ENCODE data around the gene GPR137.

GRCh38 chr11:64241491-64242374, 43.9 kb upstream of the GPR137 start:
- TF ChIP-seq, protein P1, sequence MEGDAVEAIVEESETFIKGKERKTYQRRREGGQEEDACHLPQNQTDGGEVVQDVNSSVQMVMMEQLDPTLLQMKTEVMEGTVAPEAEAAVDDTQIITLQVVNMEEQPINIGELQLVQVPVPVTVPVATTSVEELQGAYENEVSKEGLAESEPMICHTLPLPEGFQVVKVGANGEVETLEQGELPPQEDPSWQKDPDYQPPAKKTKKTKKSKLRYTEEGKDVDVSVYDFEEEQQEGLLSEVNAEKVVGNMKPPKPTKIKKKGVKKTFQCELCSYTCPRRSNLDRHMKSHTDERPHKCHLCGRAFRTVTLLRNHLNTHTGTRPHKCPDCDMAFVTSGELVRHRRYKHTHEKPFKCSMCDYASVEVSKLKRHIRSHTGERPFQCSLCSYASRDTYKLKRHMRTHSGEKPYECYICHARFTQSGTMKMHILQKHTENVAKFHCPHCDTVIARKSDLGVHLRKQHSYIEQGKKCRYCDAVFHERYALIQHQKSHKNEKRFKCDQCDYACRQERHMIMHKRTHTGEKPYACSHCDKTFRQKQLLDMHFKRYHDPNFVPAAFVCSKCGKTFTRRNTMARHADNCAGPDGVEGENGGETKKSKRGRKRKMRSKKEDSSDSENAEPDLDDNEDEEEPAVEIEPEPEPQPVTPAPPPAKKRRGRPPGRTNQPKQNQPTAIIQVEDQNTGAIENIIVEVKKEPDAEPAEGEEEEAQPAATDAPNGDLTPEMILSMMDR (conservative IDR thresholded peaks at IDR 0.05; ENCODE audit: low read depth in 2 of 2) = no peak
- TF ChIP-seq POLR2AphosphoS5 (IDR thresholded peaks at IDR 0.05; ENCODE audit: low read depth) (peak; percentile 67; the same call in 1 of the 2 replicates), EZH2phosphoT487 (IDR thresholded peaks at IDR 0.05; ENCODE audit: unreplicated experiment) (no peak), EZH2 (IDR thresholded peaks at IDR 0.05; ENCODE audit: low read depth, unreplicated experiment) (no peak), JUNB (IDR thresholded peaks at IDR 0.05; ENCODE audit: unreplicated experiment) (no peak), CREB1 (CRISPR knock-in tag; IDR thresholded peaks at IDR 0.05; ENCODE audit: low read depth) (no peak), REST (IDR thresholded peaks at IDR 0.05; ENCODE audit: unreplicated experiment) (no peak), NANOG (IDR thresholded peaks at IDR 0.05; ENCODE audit: borderline replicate concordance) (no peak), ETS1 (IDR thresholded peaks at IDR 0.05) (0 out of 2 replicates have a peak, but pooled peaks have one; percentile 10), ZNF331 (CRISPR knock-in tag; IDR thresholded peaks at IDR 0.05; ENCODE audit: low read depth) (no peak)
- TF ChIP-seq, protein P2, sequence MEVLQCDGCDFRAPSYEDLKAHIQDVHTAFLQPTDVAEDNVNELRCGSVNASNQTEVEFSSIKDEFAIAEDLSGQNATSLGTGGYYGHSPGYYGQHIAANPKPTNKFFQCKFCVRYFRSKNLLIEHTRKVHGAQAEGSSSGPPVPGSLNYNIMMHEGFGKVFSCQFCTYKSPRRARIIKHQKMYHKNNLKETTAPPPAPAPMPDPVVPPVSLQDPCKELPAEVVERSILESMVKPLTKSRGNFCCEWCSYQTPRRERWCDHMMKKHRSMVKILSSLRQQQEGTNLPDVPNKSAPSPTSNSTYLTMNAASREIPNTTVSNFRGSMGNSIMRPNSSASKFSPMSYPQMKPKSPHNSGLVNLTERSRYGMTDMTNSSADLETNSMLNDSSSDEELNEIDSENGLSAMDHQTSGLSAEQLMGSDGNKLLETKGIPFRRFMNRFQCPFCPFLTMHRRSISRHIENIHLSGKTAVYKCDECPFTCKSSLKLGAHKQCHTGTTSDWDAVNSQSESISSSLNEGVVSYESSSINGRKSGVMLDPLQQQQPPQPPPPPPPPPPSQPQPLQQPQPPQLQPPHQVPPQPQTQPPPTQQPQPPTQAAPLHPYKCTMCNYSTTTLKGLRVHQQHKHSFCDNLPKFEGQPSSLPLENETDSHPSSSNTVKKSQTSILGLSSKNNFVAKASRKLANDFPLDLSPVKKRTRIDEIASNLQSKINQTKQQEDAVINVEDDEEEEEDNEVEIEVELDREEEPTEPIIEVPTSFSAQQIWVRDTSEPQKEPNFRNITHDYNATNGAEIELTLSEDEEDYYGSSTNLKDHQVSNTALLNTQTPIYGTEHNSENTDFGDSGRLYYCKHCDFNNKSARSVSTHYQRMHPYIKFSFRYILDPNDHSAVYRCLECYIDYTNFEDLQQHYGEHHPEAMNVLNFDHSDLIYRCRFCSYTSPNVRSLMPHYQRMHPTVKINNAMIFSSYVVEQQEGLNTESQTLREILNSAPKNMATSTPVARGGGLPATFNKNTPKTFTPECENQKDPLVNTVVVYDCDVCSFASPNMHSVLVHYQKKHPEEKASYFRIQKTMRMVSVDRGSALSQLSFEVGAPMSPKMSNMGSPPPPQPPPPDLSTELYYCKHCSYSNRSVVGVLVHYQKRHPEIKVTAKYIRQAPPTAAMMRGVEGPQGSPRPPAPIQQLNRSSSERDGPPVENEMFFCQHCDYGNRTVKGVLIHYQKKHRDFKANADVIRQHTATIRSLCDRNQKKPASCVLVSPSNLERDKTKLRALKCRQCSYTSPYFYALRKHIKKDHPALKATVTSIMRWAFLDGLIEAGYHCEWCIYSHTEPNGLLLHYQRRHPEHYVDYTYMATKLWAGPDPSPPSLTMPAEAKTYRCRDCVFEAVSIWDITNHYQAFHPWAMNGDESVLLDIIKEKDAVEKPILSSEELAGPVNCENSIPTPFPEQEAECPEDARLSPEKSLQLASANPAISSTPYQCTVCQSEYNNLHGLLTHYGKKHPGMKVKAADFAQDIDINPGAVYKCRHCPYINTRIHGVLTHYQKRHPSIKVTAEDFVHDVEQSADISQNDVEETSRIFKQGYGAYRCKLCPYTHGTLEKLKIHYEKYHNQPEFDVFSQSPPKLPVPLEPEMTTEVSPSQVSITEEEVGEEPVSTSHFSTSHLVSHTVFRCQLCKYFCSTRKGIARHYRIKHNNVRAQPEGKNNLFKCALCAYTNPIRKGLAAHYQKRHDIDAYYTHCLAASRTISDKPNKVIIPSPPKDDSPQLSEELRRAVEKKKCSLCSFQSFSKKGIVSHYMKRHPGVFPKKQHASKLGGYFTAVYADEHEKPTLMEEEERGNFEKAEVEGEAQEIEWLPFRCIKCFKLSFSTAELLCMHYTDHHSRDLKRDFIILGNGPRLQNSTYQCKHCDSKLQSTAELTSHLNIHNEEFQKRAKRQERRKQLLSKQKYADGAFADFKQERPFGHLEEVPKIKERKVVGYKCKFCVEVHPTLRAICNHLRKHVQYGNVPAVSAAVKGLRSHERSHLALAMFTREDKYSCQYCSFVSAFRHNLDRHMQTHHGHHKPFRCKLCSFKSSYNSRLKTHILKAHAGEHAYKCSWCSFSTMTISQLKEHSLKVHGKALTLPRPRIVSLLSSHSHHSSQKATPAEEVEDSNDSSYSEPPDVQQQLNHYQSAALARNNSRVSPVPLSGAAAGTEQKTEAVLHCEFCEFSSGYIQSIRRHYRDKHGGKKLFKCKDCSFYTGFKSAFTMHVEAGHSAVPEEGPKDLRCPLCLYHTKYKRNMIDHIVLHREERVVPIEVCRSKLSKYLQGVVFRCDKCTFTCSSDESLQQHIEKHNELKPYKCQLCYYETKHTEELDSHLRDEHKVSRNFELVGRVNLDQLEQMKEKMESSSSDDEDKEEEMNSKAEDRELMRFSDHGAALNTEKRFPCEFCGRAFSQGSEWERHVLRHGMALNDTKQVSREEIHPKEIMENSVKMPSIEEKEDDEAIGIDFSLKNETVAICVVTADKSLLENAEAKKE (CRISPR knock-in tag; IDR thresholded peaks at IDR 0.05) = no peak

All from GM23338 (cell line).